GM15510 (cell line): ENCODE measurements around the gene KHK.

ENCODE experiments used
- POLR2A ChIP-seq: IDR thresholded peaks from 3 replicates; pipeline ENCODE4 v1.6.1; 2011; ENCODE audit warnings: borderline replicate concordance; ENCODE audit not compliant: insufficient read length; ENCODE audit errors: extremely low read depth

KHK gene

DNA sequence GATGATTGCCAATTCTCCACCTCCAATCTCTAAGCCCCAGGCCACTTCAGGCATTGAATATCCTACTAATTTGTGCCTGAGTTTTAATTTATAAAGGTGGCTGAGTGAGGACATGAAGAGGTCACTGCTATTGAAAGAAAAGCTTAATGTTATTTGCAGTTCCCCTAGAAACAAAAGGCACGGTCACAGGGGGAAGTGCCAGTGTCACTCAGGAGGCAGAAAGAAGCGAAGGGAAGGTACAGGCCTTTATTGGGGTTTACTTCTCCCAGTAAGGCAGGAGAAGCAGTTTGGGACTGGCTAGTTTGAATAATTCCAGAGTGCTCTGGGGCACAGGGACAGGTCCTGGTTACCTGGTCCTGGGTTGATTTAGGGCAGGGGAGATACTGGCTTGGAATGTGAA, 35.3 kb downstream of the KHK start:
- no peak for TF ChIP-seq POLR2A

DNA sequence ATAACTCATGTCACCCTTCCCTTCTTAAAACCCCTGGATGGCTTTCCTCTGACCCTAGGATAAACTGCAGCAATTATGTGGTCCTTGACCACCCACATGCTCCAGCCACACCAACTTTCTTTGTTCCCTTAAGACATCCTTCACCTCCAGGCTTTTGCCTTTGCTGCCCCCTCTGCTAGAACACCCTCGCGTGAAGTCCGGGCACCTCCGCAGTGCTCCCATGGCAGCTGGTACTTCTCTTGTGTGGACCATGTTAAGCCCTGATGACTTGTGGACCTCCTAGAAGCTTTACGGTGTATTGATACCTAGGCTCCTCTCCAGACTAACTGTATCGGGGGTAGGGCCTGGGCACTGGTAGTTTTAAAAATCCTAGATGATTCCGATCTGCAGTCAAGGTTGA, 36.2 kb downstream of the KHK start:
- TF ChIP-seq POLR2A = no peak

DNA sequence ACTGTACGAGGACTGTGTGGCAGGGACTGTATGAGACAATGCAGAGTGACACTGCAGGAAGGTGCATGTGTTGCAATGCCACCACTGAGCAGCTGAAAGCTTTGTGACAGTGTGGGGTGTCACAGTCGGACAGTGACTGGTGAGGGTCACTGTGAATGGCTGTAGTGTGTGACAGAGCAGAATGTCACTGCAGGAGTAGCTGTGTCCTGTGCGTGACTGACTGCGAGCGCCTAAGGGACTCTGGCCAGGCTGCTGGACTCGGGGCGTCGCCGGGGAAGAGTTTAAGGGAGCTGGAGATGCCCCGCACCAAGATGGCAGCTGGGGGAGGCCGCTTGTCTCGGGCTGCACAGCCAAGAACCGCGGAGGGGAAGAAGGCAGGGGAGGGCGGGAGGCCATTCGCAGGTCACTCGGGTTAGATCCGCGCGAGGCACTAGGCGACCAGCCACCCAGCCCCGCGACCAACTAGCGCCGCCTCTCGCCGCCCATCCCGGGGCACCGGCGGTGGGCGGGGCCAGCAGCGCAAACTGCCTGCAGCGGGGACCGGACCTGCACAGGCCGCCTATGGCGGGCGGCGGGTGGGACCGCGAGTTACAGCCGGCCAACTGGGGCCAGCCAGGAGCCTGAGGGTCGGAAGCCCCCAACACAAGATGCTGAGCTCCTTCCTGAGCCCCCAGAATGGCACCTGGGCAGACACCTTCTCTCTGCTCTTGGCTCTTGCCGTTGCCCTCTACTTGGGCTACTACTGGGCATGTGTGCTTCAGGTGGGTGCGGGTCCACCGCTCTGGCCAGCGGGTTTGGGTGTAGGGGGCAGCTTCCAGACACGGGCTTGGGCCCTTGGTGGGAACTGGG, 37.0 kb downstream of the KHK start, which contains the start of gene ABHD1:
TSS of gene ABHD1 (plus strand) at position 514 of the 849 bp plus-strand sequence. CDS start at position 648, 134 bp downstream.
- TF ChIP-seq POLR2A = peak; percentile 29

DNA sequence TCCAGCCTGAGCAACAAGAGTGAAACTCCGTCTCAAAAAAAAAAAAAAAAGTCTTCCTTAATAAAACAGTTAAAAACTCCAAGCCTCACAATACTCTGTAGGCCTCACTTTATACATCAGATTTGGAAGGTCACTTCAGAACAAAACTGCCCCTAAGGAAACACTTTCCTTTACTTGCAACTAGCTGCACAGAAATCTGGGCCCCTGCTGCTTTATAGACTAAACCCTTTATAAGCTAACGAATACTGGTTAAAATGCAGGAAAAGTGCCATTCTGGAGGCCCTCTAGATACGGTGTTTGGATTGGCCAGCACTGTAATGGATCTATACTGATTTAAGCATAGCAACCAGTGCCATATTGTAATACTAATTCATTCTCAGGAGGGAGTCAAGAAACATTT, 38.5 kb downstream of the KHK start:
- no peak for TF ChIP-seq POLR2A

DNA sequence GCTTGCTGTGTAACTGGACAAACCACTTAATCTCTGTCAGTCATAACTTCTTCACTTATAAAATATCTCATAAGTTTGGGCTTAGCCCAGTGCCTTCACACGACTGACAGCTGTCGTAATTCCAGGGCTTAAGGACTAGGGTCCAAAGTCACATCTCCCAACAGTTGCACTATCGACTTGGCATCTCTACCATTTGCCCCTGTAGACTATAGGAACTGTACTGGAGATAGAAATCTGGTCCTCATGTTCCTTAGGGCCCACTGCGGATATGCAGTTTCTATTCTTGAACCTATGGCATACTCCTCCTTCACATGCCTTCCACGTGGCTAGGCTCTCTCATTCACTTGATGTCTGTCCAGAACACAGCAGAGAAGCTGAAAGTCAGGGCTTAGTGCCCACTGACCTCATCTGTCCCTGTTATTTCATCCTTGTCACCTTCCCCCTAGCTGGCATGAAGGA, 39.7 kb downstream of the KHK start:
- no peak for TF ChIP-seq POLR2A

DNA sequence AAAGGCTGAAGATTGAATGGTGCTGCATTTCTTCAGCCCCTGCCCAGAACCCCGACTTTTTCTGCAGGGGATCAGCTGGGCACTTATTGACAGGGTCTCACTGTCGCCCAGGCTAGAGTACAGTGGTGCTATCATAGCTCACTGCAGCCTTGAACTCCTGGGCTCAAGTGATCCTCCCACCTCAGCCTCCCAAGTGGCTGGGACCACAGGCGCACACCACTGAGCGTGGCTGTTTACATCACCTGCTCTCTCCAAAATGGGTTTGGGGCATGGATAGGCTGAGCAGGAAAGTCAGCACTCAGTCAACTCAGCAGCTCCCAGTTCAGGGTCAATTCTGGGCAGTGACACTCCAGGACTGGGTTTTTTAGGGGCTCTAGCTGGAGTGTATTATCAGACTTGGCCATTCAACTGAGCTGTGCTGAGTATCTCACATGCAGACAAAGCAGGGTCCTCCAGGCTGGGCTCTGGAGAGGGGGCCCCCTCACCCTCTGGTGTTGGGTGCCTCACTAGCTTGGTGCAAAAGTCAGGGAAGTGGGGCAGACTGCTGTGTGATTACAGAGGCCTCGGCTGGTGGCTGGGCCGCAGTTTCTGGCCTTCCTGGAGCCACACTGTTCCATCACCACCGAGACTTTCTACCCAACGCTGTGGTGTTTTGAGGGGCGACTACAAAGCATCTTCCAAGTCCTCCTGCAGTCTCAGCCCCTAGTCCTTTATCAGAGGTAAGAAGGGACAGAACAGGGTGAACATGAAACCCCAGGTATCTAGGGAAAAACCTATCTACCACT, 41.5 kb downstream of the KHK start:
- no peak for TF ChIP-seq POLR2A

DNA sequence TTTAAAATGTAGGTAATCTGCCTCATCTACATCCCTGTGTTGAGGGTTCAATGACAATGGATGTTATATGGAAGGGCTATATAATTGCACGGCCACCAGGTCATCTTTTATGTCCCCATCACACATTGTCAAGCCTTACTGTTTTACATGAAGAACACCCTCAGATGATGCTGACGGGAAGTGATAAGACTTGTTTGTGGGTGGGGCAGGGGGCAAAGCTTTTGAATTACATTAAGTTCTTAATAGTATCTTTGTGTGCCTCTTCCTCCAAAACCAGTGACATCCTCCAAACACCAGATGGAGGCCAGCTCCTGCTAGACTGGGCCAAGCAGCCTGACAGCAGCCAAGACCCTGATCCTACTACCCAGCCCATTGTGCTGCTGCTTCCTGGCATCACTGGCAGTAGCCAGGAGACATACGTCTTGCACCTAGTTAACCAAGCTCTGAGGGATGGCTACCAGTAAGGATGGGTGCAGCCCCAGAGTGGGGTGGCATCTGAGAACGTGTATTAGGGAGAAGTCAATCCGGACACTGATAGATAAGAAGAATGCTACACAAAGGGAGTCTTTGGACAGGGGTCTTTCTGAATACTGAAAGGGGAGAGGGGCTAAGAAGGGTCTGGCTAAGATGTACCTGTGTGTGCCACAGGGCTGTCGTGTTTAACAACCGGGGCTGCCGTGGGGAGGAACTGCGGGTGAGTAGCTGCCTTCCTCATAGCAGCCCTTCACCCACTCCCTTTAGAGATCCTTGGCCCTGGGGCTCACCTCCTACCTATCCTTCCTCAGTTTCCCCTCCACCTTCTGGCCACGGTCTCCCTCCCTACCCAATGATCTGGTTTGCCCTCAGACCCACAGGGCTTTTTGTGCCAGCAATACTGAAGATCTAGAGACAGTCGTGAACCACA, 42.3 kb downstream of the KHK start:
- TF ChIP-seq POLR2A = no peak

DNA sequence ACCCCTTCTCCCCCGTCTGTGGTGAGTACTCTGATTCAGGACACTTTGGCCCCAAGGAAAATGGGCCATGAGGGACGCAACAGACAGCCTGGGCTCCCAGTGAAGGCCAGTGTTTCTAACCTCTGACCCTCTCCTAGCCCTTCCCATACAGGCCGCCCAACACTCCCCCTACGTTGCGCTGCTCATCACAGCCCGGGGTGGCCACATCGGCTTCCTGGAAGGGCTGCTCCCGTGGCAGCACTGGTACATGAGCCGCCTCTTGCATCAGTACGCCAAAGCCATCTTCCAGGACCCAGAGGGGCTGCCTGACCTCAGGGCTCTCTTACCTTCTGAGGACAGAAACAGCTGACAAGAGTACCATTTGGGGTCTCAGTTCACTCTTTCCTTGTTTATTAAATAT, 43.8 kb downstream of the KHK start:
- no peak for TF ChIP-seq POLR2A

DNA sequence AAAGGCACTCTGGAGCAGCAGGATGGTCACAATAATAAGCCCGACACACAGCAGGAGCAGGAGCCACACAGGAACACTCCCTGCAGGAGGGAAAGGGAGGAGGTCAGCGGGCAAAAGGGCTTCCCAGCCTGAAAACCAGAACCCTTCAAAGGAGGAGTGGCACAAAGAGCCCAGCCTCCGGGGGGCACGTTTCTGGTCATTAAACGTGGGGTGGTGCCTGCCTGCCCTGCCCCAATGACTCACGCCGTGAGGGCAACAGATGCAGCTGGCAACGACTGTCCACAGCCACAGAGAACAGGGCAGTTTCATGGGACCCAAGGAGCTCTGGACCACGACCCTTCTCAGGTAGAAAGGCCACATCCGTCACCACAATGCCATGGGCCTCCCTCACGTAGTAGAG, 44.9 kb downstream of the KHK start:
- TF ChIP-seq POLR2A = no peak

DNA sequence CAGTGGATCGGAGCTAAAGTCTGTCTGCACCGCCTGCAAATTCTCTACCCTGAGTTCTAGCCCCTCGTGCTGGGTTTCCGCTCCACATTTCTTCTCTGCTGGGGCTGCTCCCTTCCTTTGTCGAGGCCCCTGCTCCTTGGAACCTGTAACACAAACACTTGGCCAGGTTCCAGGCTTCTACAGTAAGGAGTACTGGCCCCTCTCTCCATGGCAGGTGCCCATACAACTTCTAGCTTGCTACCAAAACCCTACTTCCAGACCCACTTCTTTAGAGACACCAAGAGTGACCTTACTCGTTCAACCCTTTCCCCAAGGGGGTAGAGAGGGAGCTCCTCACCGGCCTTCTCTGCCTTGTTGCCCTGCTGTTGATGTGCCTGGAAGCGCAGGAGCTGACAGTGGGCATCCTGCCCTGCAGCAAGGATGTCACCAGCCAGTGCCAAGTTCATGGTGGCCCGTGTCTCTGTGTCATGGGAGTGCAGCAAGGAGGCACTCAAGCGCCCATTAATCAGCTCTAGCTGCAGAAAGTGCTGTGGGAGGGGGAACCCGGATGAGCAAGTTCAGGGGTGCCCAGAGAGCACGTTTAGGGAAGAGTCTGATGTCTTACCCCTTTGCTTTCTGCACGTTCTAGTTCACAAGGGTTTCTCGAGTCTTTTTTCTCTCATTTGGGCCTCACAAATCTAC, 46.8 kb downstream of the KHK start:
- no peak for TF ChIP-seq POLR2A

DNA sequence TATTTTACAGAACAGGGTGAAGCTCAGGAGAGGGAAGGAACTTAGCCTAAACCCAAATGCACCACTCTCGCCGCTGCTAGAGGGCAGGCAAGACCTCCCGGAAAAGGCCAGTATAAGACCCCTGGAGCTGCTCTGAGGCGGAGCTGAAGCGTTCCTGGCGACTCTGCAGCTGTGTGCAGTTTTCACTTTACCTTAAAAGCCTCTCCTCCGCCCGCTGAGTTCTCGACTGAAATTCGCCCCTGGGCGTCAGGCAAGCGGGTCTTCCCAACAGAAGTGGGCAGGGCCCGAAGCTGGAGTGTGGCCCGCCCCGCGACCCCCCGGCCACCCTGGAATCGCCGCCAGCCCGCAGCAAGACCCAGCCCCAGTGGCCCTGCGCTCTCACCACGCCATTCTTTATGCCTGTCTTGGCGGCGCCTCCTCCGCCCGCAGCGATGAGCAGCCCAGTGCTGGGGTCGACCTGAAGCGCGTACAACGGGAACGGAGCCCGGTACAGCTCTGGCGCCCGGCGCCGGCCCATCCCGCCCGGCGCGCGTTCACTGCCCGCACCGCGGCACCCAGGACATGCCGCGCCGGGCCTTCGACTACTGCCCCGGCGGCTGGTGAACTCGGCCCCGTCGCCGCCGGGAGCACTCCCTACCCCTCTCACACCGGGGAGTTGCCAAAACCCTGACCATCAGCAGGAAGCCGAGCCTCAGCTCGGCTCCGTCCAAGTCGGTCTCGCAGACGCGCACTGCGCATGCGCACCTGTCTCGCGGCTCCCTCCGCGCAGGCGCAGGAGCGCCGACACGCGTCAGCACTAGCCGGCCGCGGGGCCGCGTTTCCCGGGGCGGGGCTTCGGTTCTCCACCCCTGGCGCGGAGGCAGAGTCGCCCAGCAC, 47.6 kb downstream of the KHK start, which contains the start of gene PREB:
TSS of gene PREB (minus strand) at position 732 of the 876 bp plus-strand sequence. CDS start at position 517, 215 bp downstream.
- peak; percentile 94 for TF ChIP-seq POLR2A

DNA sequence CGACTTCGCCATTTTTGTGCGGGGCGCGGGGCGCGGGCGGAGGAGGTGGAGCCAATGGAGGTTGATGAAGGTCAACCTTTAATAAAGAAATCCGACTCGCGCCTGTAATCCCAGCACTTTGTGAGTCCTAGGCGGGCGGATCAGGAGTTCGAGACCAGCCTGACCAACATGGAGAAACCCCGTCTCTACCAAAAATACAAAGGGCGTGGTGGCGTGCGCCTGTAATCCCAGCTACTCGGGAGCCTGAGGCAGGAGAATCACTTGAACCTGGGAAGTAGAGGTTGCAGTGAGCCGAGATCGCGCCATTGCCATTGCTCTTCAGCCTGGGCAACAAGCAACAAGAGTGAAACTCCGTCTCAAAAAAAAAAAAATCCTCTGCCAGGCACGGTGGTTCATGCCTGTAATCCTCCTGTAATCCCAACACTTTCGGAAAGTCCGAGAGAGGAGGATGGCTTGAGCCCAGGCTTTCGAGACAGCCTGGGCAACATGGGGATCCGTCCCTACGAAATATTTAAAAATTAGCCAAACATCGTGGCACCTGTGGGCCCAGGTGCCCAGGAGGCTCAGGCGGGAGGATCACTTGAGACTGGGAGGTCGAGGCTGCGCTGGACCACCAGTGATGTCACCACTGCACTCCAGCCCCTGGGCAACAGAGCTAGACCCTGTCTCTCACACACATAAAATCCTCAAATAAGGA, 48.4 kb downstream of the KHK start:
- no peak for TF ChIP-seq POLR2A
